ENCODE results near the gene AKIP1.

- TF ChIP-seq CTCF (conservative IDR thresholded peaks at IDR 0.05; ENCODE audit: low read length) (no peak), EZH2phosphoT487 (IDR thresholded peaks at IDR 0.05; ENCODE audit: borderline replicate concordance, low read depth, low read length) (no peak)
These were observed 2.9 kb upstream of the AKIP1 start for GRCh38 chr11:8908099-8908498.

Measured in OCI-LY7 (cell line).